Activated naive CD8-positive, alpha-beta T cell (primary cell): ENCODE measurements around the gene SVBP.

ENCODE experiments used
- H3K27ac Mint-ChIP-seq: one replicate; pipeline ENCODE4 v1.8.0; 2021; ENCODE audit warnings: mixed read lengths
- H3K27me3 Mint-ChIP-seq: one replicate; pipeline ENCODE4 v1.8.0; 2021; ENCODE audit warnings: mixed read lengths
- H3K36me3 Mint-ChIP-seq: one replicate; pipeline ENCODE4 v1.8.0; 2021; ENCODE audit warnings: mixed read lengths
- H3K4me1 Mint-ChIP-seq: one replicate; pipeline ENCODE4 v1.8.0; 2021; ENCODE audit warnings: low read depth, mixed read lengths
- H3K4me3 Mint-ChIP-seq: one replicate; pipeline ENCODE4 v1.8.0; 2021; ENCODE audit warnings: mild to moderate bottlenecking, mixed read lengths
- H3K9me3 Mint-ChIP-seq: one replicate; pipeline ENCODE4 v1.8.0; 2021; ENCODE audit warnings: low read depth, mixed read lengths

SVBP gene

DNA sequence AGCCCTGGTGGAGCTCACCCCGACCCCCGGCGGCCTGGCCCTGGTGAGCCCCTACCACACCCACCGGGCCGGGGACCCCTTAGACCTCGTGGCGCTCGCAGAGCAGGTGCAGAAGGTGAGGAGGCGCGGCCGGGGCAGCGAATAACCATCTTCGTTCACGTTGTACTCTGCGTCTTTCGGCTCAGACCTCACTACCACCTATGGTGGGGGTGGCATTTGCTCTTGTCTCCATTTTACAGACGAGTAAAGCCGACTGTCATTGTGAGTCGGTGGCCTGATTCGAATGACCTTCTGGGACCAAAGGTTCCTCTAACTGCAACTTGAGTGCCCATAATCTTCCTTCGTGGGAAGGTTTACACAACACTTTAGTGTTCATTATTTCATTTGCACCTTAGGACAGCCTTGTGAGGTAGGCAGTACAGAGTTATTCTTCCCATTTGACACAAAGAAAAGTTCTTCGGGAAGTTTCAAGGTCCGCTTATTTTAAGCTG lies 49.6 kb downstream of the SVBP start:
- Mint-ChIP-seq H3K4me1 (peaks cover 35% of the 10 kb centered on the region), H3K36me3 (peaks cover 8% of the 10 kb centered on the region), H3K27ac (peak overlapping the region; percentile 93), H3K27me3 (no peaks in the 10 kb centered on the region), H3K4me3 (no peak overlapping the region), H3K9me3 (no peaks in the 10 kb centered on the region)

- peaks cover 32% of the 10 kb centered on the region for H3K4me1 Mint-ChIP-seq
- H3K4me3 Mint-ChIP-seq: no peak within 1 kb of the TSS
- H3K27me3 Mint-ChIP-seq: no peaks in the 10 kb centered on the region
- peak within 1 kb of the TSS; percentile 93 for H3K27ac Mint-ChIP-seq
- peaks cover 8% of the 10 kb centered on the region for H3K36me3 Mint-ChIP-seq
- no peaks in the 10 kb centered on the region for H3K9me3 Mint-ChIP-seq
Observed at GRCh38 chr1:42766741-42767509, 50.3 kb downstream of the SVBP start, which contains the start of the genes C1orf50 and P3H1. C1orf50 (plus strand) TSS chr1:42767249; CDS start chr1:42767312, 63 bp downstream. P3H1 (minus strand) TSS chr1:42767028; CDS start chr1:42766971, 57 bp downstream.

DNA sequence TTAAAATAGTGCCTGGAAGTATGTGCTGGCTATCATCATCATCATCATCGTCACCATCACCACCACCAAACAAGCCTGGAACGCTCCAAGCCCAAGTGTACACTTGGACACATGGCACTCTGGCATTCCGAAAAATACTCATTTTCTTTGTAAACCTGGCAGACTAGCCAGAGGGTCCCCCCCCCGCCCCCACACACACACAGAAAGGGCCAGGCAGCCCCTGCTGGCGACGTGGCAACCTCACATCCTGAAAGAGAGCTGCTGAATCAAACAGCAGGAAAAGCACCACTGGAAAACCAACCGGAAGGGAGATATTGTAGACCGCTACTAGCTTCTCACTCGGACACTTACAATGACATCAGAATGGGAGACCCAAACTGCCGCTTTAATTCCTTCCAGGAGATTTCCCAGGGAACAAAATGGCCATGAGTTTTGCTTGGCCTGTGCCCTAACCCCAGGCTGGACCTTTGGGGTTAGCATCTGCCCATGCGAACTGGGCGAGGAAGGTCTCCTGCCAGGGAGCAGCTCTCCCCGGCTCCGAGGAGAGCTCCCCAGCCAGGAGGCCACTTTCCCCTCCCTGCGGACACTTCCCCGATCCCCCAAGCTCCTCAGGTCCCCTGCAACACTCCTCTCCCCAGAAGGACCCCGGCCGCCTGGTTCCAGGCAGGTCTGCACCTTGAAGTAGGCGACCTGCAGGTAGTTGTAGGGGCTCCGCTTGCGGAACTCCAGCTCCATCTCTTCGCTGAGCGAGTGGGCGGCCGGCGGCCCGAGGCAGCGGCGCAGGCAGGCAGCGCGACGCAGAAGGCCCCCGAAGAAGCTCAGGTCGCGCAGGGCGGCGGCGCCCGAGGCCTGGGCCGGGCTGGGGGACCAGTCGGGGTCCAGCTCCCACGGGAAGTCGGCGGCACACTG lies 51.1 kb downstream of the SVBP start:
- peaks cover 8% of the 10 kb centered on the region for H3K36me3 Mint-ChIP-seq
- no peaks in the 10 kb centered on the region for H3K9me3 Mint-ChIP-seq
- peaks cover 31% of the 10 kb centered on the region for H3K4me1 Mint-ChIP-seq
- H3K27me3 Mint-ChIP-seq: no peaks in the 10 kb centered on the region
- H3K4me3 Mint-ChIP-seq: no peak overlapping the region
- no peak overlapping the region for H3K27ac Mint-ChIP-seq

GRCh38 chr1:42765269-42765668 lies 51.9 kb downstream of the SVBP start:
- no peaks in the 10 kb centered on the region for H3K9me3 Mint-ChIP-seq
- no peak overlapping the region for H3K27ac Mint-ChIP-seq
- no peak overlapping the region for H3K4me3 Mint-ChIP-seq
- H3K4me1 Mint-ChIP-seq: peaks cover 25% of the 10 kb centered on the region
- no peaks in the 10 kb centered on the region for H3K27me3 Mint-ChIP-seq
- peaks cover 3% of the 10 kb centered on the region for H3K36me3 Mint-ChIP-seq

- Mint-ChIP-seq H3K4me1 (peaks cover 2% of the 10 kb centered on the region), H3K27me3 (no peaks in the 10 kb centered on the region), H3K36me3 (peaks cover 3% of the 10 kb centered on the region), H3K4me3 (no peak overlapping the region), H3K27ac (no peak overlapping the region), H3K9me3 (no peaks in the 10 kb centered on the region)
Observed at GRCh38 chr1:42762269-42762668, 54.9 kb downstream of the SVBP start.

GRCh38 chr1:42761567-42761966 lies 55.6 kb downstream of the SVBP start:
- H3K36me3 Mint-ChIP-seq: peaks cover 5% of the 10 kb centered on the region
- peaks cover 2% of the 10 kb centered on the region for H3K4me1 Mint-ChIP-seq
- no peaks in the 10 kb centered on the region for H3K9me3 Mint-ChIP-seq
- H3K27ac Mint-ChIP-seq: no peak overlapping the region
- H3K27me3 Mint-ChIP-seq: no peaks in the 10 kb centered on the region
- no peak overlapping the region for H3K4me3 Mint-ChIP-seq

GRCh38 chr1:42759114-42759513 lies 58.1 kb downstream of the SVBP start:
- H3K4me1 Mint-ChIP-seq: peaks cover 2% of the 10 kb centered on the region
- H3K36me3 Mint-ChIP-seq: peaks cover 8% of the 10 kb centered on the region
- no peaks in the 10 kb centered on the region for H3K9me3 Mint-ChIP-seq
- no peak overlapping the region for H3K4me3 Mint-ChIP-seq
- H3K27me3 Mint-ChIP-seq: no peaks in the 10 kb centered on the region
- no peak overlapping the region for H3K27ac Mint-ChIP-seq

DNA sequence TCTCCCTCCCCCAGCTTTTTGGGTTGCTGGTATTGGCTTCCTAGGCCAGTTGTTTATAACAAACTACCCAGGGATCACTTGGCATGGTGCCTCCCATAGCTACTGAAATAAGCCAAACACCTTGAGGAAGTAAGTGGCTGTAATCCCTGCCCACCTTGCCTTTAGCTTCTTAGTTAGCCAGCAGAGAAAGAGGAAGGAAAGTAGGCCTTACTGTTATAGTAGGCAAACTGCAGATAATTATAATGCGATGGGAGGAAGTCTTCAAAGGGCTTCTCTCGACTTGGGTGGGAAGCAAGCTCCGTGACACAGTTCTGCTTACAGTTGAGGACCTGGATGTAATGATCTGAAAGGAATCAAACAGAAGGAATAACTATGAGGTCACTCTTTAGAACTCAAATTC lies 58.6 kb downstream of the SVBP start:
- Mint-ChIP-seq H3K4me1 (peaks cover 2% of the 10 kb centered on the region), H3K27ac (no peak overlapping the region), H3K36me3 (peaks cover 11% of the 10 kb centered on the region), H3K9me3 (no peaks in the 10 kb centered on the region), H3K4me3 (no peak overlapping the region), H3K27me3 (no peaks in the 10 kb centered on the region)

DNA sequence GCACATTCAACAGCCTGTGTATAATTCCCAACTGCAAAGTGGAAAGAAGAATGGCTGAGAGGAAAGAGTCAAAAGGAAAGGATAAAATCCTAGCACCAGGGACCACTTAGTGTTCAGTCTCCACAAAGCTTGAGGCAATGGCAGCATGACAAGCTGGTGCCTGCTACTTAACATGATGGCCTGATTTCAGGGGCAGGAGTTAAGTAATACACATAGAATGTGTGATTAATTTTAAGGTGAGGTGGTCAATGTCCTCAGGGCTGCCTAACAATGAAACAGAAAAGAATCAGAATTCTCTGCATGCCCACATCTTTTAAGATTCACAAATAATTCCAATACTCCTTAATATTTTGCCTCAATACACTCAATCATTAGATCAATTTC lies 59.3 kb downstream of the SVBP start:
- Mint-ChIP-seq H3K4me3 (no peak overlapping the region), H3K27me3 (no peaks in the 10 kb centered on the region), H3K9me3 (no peaks in the 10 kb centered on the region), H3K27ac (no peak overlapping the region), H3K36me3 (peaks cover 15% of the 10 kb centered on the region), H3K4me1 (peaks cover 3% of the 10 kb centered on the region)
